Neural progenitor cell (in vitro differentiated cells): ENCODE measurements around the gene SAPCD2. TPM values are rescaled to one million over a fixed set of nuclear protein-coding genes. Genes with fewer than 3 reads are reported as not detected.

ENCODE experiments used
- DNase-seq: peaks from one replicate; pipeline ENCODE4 v3.0.0-alpha.2; 2016; ENCODE audit warnings: low spot score
- H2AFZ ChIP-seq: fragments of 200-600 bp; sonication (generic); replicated peaks from 2 replicates; pipeline ENCODE4 v1.6.1; 2016; ENCODE audit warnings: antibody characterized with exemption
- H3F3A ChIP-seq: fragments of 200-600 bp; sonication (generic); 2 replicates; pipeline ENCODE4 v1.6.1; 2016; ENCODE audit warnings: antibody characterized with exemption, low read depth
- H3K27ac ChIP-seq: fragments of 200-600 bp; sonication (generic); 2 replicates; pipeline ENCODE4 v1.5.1; 2016; ENCODE audit warnings: mild to moderate bottlenecking
- H3K27me3 ChIP-seq: fragments of 200-600 bp; sonication (generic); 2 replicates; pipeline ENCODE4 v1.6.1; 2016; ENCODE audit warnings: mild to moderate bottlenecking, moderate library complexity
- H3K36me3 ChIP-seq: fragments of 200-600 bp; sonication (generic); 2 replicates; pipeline ENCODE4 v1.5.1; 2016
- H3K4me1 ChIP-seq: fragments of 200-600 bp; sonication (generic); 2 replicates; pipeline ENCODE4 v1.6.1; 2016; ENCODE audit warnings: mixed run types
- H3K4me2 ChIP-seq: fragments of 200-600 bp; sonication (generic); 2 replicates; pipeline ENCODE4 v1.6.1; 2016
- H3K4me3 ChIP-seq: fragments of 200-600 bp; sonication (generic); 2 replicates; pipeline ENCODE4 v1.5.1; 2016
- H3K79me2 ChIP-seq: fragments of 200-600 bp; sonication (generic); 2 replicates; pipeline ENCODE4 v1.6.1; 2016; ENCODE audit warnings: low read depth
- H3K9ac ChIP-seq: fragments of 200-600 bp; sonication (generic); 2 replicates; pipeline ENCODE4 v1.6.1; 2016
- H3K9me3 ChIP-seq: fragments of 200-600 bp; sonication (generic); 2 replicates; pipeline ENCODE4 v1.5.1; 2016; ENCODE audit warnings: low read depth
- H4K20me1 ChIP-seq: fragments of 200-600 bp; sonication (generic); 2 replicates; pipeline ENCODE4 v1.6.1; 2016; ENCODE audit warnings: low read depth
- H3K27ac Mint-ChIP-seq: 3 replicates; pipeline ENCODE4 v1.8.0; 2021; ENCODE audit warnings: mixed read lengths
- H3K27me3 Mint-ChIP-seq: 2 replicates; pipeline ENCODE4 v1.8.0; 2022; ENCODE audit warnings: low read depth, mild to moderate bottlenecking, inconsistent platforms, moderate library complexity, mixed read lengths; ENCODE audit not compliant: insufficient read depth
- H3K36me3 Mint-ChIP-seq: 3 replicates; pipeline ENCODE4 v1.8.0; 2021; ENCODE audit warnings: mixed read lengths
- H3K4me1 Mint-ChIP-seq: 3 replicates; pipeline ENCODE4 v1.8.0; 2021; ENCODE audit warnings: mixed read lengths
- H3K4me3 Mint-ChIP-seq: 3 replicates; pipeline ENCODE4 v1.8.0; 2021; ENCODE audit warnings: mild to moderate bottlenecking, moderate library complexity, mixed read lengths
- H3K9me3 Mint-ChIP-seq: 3 replicates; pipeline ENCODE4 v1.8.0; 2020; ENCODE audit warnings: mixed read lengths
- CTCF ChIP-seq: fragments of 200-600 bp; sonication (generic); IDR thresholded peaks from 2 replicates; pipeline ENCODE4 v1.5.1; 2017; ENCODE audit warnings: antibody characterized with exemption, mild to moderate bottlenecking
- EZH2 ChIP-seq: fragments of 200-600 bp; sonication (generic); IDR thresholded peaks from 2 replicates; pipeline ENCODE4 v1.6.1; 2017; ENCODE audit warnings: antibody characterized with exemption, mild to moderate bottlenecking, moderate library complexity
- EZH2phosphoT487 ChIP-seq: fragments of 200-600 bp; sonication (generic); IDR thresholded peaks from 2 replicates; pipeline ENCODE4 v1.6.1; 2017; ENCODE audit warnings: antibody characterized with exemption
- total RNA-seq: library from RNA; depleted of rRNA; stranded (reverse); fragments of >200 nt; gene quantifications from 2 replicates; pipeline ENCODE4 v1.2.3, GENCODE V29; 2015; ENCODE audit warnings: low replicate concordance

The SAPCD2 gene
- total RNA-seq, 1 donor from 2014 or later = 5.7 TPM

- H3K36me3 ChIP-seq = no peaks in the 10 kb centered on the region
- no peaks in the 10 kb centered on the region for H3K27me3 ChIP-seq
- Mint-ChIP-seq H3K27me3 (no peaks in the 10 kb centered on the region), H3K9me3 (no peaks in the 10 kb centered on the region), H3K4me3 (no peak overlapping the region), H3K36me3 (no peaks in the 10 kb centered on the region), H3K4me1 (no peaks in the 10 kb centered on the region), H3K27ac (no peak overlapping the region)
- H3F3A ChIP-seq = peaks cover 6% of the 10 kb centered on the region
- H4K20me1 ChIP-seq = peaks cover 3% of the 10 kb centered on the region
- no peak overlapping the region for H3K27ac ChIP-seq
- H3K79me2 ChIP-seq = no peaks in the 10 kb centered on the region
- no peak overlapping the region for H3K4me2 ChIP-seq
- no peak overlapping the region for H2AFZ ChIP-seq
- DNase-seq = no peak
- H3K4me1 ChIP-seq = no peaks in the 10 kb centered on the region
- H3K9ac ChIP-seq = no peak overlapping the region
- TF ChIP-seq EZH2 (no peak), EZH2phosphoT487 (no peak)
- no peak overlapping the region for H3K4me3 ChIP-seq
- H3K9me3 ChIP-seq = no peaks in the 10 kb centered on the region
Measured at GRCh38 chr9:137037035-137037434, 33.3 kb downstream of the SAPCD2 start.

GRCh38 chr9:137035937-137036336 lies 34.4 kb downstream of the SAPCD2 start:
- Histone ChIP-seq H3F3A (peaks cover 6% of the 10 kb centered on the region), H3K27ac (no peak overlapping the region), H3K36me3 (no peaks in the 10 kb centered on the region), H3K9ac (no peak overlapping the region), H3K27me3 (no peaks in the 10 kb centered on the region), H3K79me2 (no peaks in the 10 kb centered on the region), H3K4me1 (no peaks in the 10 kb centered on the region), H3K9me3 (no peaks in the 10 kb centered on the region), H3K4me3 (no peak overlapping the region), H2AFZ (no peak overlapping the region), H4K20me1 (no peaks in the 10 kb centered on the region), H3K4me2 (no peak overlapping the region)
- Mint-ChIP-seq H3K9me3 (no peaks in the 10 kb centered on the region), H3K27me3 (no peaks in the 10 kb centered on the region), H3K36me3 (no peaks in the 10 kb centered on the region), H3K27ac (no peak overlapping the region), H3K4me3 (no peak overlapping the region), H3K4me1 (no peaks in the 10 kb centered on the region)
- TF ChIP-seq EZH2phosphoT487 = no peak
- no peak for TF ChIP-seq EZH2
- TF ChIP-seq CTCF = no peak
- DNase-seq = no peak

DNA sequence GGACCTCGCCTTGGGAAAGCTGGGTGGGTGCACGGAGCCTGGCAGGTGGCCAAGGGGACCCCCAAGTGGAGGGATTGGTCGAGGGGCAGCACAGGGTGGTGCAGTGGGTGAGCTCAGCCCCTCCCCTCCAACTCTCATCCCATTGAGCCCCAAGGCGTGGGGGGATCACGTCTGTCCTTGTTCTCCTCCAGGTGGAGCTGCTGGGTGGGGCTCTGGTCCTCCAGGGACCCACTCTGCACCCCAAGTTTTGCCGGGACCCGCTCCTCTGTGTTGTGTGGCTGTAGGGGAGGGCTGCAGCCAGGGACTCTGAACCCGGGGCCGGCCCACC lies 34.9 kb downstream of the SAPCD2 start:
- Histone ChIP-seq H3K4me1 (no peaks in the 10 kb centered on the region), H3K9ac (no peak overlapping the region), H3K27me3 (no peaks in the 10 kb centered on the region), H3K4me2 (peak overlapping the region; percentile 22), H3K9me3 (no peaks in the 10 kb centered on the region), H3K4me3 (no peak overlapping the region), H2AFZ (no peak overlapping the region), H3F3A (peaks cover 6% of the 10 kb centered on the region), H3K27ac (no peak overlapping the region), H3K79me2 (no peaks in the 10 kb centered on the region), H4K20me1 (no peaks in the 10 kb centered on the region), H3K36me3 (no peaks in the 10 kb centered on the region)
- no peaks in the 10 kb centered on the region for H3K9me3 Mint-ChIP-seq
- no peaks in the 10 kb centered on the region for H3K27me3 Mint-ChIP-seq
- no peak overlapping the region for H3K4me3 Mint-ChIP-seq
- H3K36me3 Mint-ChIP-seq = no peaks in the 10 kb centered on the region
- no peak overlapping the region for H3K27ac Mint-ChIP-seq
- H3K4me1 Mint-ChIP-seq = no peaks in the 10 kb centered on the region
- no peak for DNase-seq
- TF ChIP-seq EZH2phosphoT487 = no peak
- no peak for TF ChIP-seq CTCF
- TF ChIP-seq EZH2 = no peak

DNA sequence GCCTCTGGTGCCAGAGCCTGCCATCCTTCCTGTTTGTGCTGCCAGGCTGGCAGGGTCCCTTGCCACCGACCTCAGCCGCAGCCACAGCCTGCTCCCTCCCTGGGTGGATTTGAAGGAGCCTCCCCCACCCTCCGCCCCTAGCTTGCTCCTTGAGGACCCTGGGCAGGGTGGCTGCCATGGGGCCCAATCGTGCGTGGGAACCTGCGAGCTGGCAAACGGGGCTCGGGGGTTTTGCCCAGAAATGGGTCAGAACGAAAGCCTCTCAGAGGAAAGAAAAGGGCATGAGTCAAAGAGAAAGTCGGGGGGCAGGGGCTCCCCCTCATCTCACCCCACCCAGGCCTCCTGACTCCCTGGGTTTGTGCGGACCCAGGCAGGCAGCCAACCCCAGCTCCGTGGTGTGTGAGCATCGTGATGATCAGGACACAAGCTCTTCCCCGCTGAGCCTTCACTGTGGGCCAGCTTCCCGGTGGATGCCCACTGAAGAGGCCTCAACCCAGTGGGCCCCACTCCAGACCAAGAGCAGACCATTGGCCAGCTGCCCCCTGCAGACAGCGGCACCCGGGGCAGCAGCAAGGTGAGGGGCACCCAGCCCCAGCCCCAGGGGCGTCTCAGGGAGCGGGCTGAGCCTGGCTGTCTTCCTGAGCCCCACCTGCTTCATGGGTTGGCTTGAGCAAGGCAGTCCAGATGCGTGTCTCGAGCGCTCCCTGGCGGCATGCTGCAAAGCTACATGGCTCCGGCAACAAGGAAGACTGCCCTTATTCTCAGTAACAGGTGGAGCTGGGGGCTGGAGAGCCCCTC lies 35.4 kb downstream of the SAPCD2 start:
- peaks cover 6% of the 10 kb centered on the region for H3F3A ChIP-seq
- H3K27ac ChIP-seq = no peak overlapping the region
- H3K9ac ChIP-seq = no peak overlapping the region
- H3K79me2 ChIP-seq = no peaks in the 10 kb centered on the region
- H3K4me2 ChIP-seq = peak overlapping the region; percentile 22
- no peaks in the 10 kb centered on the region for H3K36me3 ChIP-seq
- no peaks in the 10 kb centered on the region for H3K4me1 ChIP-seq
- H3K4me1 Mint-ChIP-seq = no peaks in the 10 kb centered on the region
- H3K27ac Mint-ChIP-seq = no peak overlapping the region
- H3K9me3 Mint-ChIP-seq = no peaks in the 10 kb centered on the region
- TF ChIP-seq EZH2 = no peak
- TF ChIP-seq CTCF = peak; percentile 82
- H2AFZ ChIP-seq = no peak overlapping the region
- H3K4me3 ChIP-seq = no peak overlapping the region
- peak; percentile 92 for DNase-seq
- no peaks in the 10 kb centered on the region for H3K27me3 Mint-ChIP-seq
- H3K4me3 Mint-ChIP-seq = no peak overlapping the region
- no peaks in the 10 kb centered on the region for H4K20me1 ChIP-seq
- no peaks in the 10 kb centered on the region for H3K9me3 ChIP-seq
- no peaks in the 10 kb centered on the region for H3K27me3 ChIP-seq
- no peaks in the 10 kb centered on the region for H3K36me3 Mint-ChIP-seq
